Mesenteric fat pad (tissue), 1 donor: ENCODE results near the gene SLC6A13. TPM values are rescaled to one million over a fixed set of nuclear protein-coding genes. Genes with fewer than 3 reads are reported as not detected.
"Not testable (repeated sequence)": the region's sequence is repeated elsewhere in the genome, so short reads cannot be mapped to it uniquely, and the experiment has no call there.

Source experiments
- DNase-seq: peaks from one replicate; pipeline ENCODE4 v3.0.0-alpha.2; 2020; ENCODE audit warnings: low spot score
- total RNA-seq: library from RNA; stranded (reverse); fragmentation: NEBNext Ultra II Directional; extraction: Animal tissue kit (Norgen Biotek cat#: 25700); gene quantifications from one replicate; pipeline ENCODE4 v1.2.1, GENCODE V29; 2021
- donor health status: DM: yes; HTN: yes; CAD: no.

The SLC6A13 gene
- total RNA-seq, 1 donor from 2014 or later = not detected

- DNase-seq = not testable (repeated sequence)
Observed at GRCh38 chr12:217029-217428, 45.6 kb downstream of the SLC6A13 start.

- DNase-seq = no peak
Observed at GRCh38 chr12:215116-215515, 47.5 kb downstream of the SLC6A13 start.

DNA sequence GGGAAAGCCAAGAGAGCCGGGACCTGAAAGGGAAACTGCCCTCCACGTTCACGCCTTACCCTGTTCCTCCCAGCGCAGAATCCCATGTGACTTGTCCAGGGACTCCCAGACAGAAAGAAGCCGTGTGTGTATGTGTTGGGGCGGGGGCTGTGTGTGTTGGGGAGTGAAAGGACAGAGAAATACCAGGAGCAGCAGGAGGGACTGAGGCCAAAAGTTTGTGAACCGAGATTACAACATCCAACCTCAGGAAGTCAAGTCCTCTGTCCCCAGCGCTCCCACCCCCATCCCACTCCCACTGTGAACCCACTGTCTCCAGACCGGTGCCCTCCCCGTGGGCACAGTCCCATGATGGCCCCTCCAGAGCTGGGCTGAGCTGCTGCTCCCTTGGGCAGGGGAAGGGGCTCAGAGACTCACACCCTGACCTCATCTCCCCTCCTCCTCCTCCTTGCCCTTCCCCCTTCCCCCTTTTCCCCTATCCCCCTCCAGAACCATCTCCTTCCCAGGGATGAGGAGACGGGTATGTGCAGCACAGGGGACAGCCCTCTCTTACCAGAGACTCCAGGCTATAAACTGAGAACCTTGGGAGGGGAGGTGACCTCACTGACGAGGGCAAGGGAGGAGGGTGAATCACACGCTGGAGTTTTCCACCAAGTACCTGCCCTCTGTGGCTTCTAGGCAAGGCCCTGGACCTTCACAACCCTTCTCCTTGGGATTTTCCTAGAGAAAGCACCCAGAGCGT is 48.5 kb downstream of the SLC6A13 start, which contains the start of gene SLC6A12:
Gene SLC6A12, minus strand, starts transcription at position 155 of the 739 bp plus-strand sequence. CDS start 4,171 bp downstream, outside the sequence.
- DNase-seq = no peak

DNA sequence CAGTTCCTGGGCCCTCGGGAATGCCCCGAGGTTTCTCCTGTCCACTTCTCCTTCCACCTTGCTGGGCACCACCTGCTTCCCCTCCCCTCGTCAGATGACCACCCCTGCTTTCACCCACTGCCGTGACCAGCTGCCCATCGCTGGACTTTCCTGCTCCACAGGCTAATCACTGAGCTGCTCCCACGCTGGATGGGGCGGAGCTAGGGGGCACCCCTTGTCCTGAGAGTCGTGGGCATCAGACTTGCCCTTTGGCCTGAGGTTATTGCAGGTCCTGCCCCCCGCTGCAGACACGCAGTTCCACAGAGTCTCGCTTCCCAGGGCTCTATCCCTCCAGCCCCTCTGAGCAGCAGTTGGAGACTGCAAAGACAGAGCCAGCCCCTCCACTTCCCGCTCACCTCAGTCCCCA is 49.1 kb downstream of the SLC6A13 start:
- DNase-seq = no peak

DNA sequence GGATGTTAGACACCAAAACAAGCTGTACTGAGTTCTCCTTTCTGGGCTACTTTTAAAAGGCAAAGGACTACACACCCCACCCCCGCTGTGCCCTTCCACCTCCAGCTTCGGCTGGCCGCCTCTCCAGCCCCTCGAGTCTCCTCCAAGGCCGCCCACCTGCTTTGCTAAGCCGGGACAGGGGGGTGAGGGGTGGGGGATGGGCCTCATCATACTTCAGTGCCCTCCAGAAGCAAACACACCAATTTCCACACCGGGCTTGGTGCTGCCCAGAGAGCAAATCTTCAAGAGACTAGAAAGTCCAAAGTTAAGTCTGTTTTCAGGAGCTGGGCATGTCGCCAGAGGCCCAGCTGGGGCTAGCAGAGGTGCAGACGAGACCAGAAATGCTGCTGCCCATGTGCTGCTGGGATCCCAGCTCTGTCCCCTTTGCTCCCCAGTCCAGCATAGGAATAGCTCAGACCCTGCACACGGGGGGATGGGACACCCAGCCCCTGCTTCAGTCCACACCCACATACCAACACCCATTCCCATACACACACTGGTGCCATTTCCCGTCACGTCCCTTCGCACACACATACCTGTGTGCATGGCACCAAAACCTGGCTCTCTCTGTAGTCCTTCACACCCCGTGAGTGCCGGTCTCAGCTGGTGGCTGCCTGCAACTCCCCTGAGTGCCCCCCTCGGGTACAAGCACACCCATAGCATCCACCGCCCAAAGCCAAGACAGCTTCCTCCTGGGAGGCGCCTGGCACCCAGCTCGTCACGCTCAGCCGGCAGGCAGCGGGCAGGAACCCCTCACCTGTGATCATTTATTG is 49.7 kb downstream of the SLC6A13 start:
- DNase-seq = no peak

DNA sequence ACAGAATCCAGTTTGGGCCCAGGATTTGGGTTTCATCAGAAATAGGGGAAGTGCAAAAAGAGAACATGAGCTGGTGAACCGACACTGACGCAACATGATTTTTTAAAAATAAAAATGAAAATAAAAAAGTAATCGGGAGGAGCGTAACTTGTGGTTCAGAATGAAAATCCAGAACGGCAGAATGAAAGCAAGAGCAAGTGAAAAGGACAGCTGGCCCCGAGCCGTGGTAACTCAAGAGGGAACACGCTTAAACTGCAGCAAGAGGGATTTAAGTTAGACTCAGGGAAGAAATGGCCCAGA is 50.3 kb downstream of the SLC6A13 start:
- DNase-seq = no peak

DNA sequence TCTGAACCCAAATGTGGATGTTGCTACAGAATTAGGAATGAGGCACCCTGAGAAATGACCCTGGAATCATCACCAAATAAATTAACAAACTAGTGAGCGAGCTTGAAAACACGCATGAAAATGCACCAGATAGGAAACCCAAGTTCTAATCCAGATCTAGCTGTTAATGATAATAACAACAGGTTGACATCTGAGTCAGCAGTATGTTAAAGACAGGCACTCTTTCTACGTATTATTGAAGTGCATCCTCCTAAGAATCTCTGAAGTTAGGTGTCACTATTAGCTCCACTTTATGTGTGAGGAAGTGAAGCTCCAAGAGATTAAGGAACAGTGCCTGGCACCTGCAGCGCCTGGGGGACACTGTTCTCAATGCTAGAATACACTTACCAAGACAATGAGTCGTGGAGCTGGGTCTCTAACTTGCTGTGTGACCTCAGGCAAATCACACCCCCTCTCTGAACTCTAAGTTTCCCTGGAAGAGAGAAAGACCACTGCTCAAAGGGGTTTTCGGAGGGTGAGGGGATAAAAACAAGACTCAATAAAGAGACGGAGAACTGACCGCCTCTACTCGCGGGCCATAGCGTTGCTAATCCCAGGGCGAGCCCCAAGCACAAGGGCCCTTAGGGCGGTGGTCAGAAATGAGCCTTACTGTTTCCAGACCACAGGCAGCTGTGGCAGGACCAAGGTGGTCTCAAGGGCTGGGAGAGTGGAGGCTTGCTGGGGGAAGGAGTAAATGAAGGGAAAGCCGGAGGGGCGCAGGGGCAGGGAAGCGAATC is 50.8 kb downstream of the SLC6A13 start:
- no peak for DNase-seq

DNA sequence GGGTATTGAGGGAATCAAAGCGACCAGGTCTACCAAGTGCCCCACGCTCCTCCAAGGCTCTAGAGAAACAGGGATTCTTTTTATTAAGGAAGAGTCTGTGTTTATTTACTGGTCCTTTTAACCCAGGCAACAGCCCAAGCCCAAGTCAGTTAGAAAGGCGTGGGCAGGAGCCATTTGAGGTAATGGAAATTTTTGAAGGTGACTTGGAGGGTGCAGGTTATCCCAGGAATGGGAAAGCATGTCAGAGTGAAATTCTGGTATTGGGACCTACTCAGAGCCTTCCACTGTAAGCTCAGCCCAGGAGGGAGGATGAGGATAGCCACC is 51.5 kb downstream of the SLC6A13 start:
- no peak for DNase-seq

DNA sequence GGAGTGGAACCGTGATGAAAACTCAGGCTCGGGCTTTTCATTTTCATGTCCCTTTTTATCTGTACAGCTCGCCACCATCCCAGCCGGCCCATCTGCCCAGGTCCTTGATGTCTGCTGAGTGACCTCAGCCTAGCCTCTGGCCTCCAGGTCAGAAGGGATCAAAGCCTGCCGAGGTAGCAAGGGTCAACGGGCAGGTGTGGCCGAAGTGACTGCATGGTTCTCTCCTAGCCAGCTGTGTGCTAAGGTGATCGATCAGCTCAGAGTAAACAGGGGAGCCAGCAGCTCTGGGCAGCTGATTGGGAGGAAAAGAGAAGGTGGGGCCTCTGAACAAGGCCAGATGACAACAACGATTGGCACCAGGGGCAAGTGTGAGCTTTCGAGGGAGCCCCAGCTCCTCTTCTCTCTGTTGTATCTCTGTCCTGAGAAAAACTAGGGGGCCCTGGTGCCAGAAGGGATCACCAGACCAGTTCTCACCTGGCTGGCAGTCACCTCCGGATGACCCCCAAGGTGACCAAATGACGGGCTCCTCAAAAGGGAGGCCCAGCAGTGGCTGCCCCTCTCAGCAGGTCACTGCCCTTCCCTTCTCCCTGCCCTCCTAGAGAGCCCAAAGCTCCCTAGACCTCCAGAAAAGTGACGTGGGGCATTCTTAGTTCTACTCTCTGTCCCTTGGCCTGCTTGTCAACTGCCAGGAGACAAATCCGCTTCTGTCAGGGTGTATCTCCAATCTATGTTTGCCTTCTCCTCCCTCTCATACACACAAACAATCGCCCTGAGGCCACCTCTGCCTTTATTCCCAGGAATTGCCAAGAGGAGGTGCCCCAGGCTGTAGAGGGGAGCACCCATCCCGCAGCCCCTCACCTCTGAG is 52.1 kb downstream of the SLC6A13 start:
- DNase-seq = no peak

DNA sequence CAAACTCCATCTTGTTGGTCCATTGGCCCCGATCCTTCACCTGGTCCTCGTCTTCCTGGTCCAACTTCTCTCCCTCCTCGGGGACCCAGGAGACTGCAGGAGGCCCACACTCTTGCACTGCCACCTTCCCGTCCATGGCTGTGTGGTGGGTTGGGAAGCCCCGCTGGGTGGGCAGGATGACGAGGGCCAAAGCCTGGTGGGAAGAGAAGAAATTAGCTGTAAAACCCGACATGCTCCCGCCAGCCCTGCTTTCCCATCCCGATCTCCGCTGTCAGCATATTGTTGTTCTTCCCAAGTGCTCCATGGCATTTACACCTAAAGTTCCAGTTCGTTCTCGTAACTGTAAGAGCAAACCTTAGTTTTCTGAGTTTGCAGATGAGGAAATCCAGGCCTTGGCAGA is 52.8 kb downstream of the SLC6A13 start:
- no peak for DNase-seq

GRCh38 chr12:209246-209645 is 53.4 kb downstream of the SLC6A13 start:
- DNase-seq = no peak

DNA sequence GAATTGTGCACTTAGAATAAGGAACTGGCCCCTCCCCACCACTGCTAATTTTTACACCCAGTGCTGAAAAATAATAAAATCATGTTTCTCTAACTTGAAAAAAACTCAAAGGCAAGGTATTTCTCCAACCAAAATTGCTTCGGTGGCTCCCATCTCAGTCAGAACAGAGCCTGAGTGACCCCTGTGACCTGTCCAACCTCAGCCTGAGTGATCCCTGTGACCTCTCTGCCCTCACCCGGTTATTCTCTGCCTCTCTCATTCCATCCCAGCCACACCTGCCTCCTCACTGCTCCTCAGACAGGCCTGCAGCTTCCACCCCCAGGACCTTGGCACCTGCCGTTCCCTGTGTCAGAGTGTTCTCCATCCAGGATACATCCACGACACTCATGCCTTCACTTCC is 53.8 kb downstream of the SLC6A13 start:
- no peak for DNase-seq

- DNase-seq = no peak
Observed at GRCh38 chr12:207804-208203, 54.8 kb downstream of the SLC6A13 start.

DNA sequence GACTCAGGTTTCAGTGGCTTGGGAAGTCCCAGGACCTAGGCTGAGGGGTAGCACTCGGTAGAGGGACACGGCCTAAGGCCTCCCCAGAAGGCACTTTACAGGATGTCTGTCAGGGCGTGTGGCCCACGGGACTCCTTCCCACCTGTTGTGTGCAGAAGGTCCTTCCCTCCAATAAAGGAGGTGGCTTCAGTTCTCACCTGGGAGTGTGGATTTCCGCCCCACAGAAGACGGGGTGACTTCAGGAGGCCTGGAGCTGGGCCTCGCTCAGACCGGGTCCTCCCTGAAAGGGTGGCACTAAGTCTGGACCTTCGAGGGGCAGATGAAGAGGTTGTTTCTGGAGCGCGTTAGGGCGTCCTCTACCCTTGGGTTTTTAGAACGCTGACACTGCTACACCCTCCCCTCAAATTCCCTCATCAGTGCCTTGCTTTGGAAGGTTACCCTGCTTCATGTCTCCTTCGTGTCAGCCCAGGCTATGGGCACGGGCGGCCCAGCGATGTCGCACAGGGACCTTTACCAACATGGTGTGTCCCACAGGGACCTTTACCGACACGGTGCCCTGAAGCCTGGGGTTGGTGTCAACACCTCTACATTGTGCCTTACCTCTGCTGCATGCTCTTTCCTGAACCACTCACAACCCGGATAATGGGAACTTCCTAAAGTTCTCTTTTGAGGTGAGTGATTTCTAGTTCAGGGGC is 55.7 kb downstream of the SLC6A13 start:
- no peak for DNase-seq

- no peak for DNase-seq
Observed at GRCh38 chr12:205026-205425, 57.6 kb downstream of the SLC6A13 start.

DNA sequence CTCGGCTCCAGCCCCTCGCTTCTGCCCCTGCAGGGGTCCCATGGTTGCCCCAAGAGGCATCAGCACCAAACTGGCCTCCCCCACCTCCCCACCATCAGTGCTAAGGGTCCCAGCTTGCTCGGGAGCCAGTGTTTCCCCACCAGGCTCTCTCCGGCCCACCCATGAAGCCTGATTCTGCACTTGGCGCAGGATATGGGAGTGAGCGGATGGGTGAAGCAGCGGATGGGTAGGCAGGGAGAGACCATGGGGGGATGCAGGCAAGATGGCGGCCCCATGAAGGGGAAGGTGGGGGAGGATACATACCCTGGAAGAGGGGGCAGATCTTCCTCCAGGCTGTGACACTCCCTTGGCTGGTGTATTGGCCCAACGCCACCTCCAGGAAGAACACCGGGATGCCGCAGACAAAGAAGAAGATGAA is 58.4 kb downstream of the SLC6A13 start:
- DNase-seq = no peak

GRCh38 chr12:203462-204260 is 59.0 kb downstream of the SLC6A13 start:
- no peak for DNase-seq

DNA sequence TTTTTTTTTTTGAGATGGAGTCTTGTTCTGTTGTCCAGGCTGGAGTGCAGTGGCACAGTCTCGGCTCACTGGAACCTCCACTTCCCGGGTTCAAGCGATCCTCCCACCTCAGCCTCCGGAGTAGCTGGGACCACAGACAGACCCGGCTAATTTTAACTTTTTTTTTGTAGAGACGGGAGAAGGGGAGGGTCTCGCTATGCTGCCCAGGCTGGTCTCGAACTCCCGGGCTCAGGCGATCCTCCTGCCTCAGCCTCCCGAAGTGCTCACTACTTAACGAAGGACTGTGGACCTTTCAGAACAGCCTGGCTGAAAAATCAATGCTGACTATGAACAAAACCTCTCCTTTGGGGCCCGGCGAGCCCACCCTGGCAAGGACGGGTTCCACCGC is 59.6 kb downstream of the SLC6A13 start:
- DNase-seq = no peak

DNA sequence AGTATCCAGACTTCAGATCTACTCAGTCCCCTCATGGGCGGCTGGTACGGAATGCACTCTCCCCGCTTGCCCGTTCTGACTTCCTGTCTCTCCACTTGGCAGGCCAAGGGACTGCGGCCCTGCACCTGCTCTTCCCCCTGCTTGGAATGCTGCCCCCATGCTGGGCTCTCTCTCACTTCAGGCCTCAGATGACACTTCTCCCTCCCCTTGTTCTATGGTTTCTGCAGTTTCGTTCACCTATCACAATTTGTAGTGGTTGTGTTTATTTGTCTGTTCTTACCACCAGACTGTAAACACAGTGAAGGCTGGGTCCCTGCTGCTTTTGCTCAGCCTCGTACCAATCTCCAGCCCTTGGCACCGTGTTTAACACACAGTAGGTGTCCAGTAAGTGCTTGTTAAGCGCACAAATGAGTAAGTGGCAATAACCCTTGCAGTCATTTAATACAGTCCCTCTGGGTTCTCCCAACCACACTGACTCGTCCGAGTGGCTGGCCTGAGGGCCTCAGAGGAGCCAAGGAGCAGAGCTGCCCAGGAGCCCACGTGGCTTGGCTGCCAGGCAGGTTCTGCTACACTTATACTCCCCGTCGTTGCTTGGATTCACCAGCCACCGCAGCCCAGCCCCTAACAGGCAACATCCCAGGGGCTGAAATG is 60.4 kb downstream of the SLC6A13 start:
- DNase-seq = no peak
